Measurements from ENCODE around the gene HCN3.
"Not testable (repeated sequence)": the region's sequence is repeated elsewhere in the genome, so short reads cannot be mapped to it uniquely, and the experiment has no call there.

The HCN3 gene

GRCh38 chr1:155282488-155283091, 5.3 kb downstream of the HCN3 start:
- Histone ChIP-seq H3K9ac (ENCODE audit: low read depth in 1 of 2, low read length in 2 of 2) (no peak overlapping the region), H3K9me3 (ENCODE audit: control insufficient read depth in 1 of 2, low read length in 2 of 2) (no peaks in the 10 kb centered on the region), H3K4me1 (ENCODE audit: control insufficient read depth in 1 of 2, insufficient read depth in 2 of 2, low read length in 2 of 2) (peaks cover 0 to 4% of the 10 kb centered on the region in 2 donors), H3K4me3 (ENCODE audit: low read depth in 1 of 2, low read length in 2 of 2) (no peak overlapping the region), H3K27ac (ENCODE audit: low read depth, low read length) (no peak overlapping the region), H3K36me3 (ENCODE audit: control insufficient read depth in 1 of 2, insufficient read depth in 2 of 2, low read length in 2 of 2) (peaks cover 3 to 13% of the 10 kb centered on the region in 2 donors), H3K27me3 (ENCODE audit: control insufficient read depth in 1 of 2, insufficient read depth in 2 of 2, low read length in 2 of 2) (no peaks in the 10 kb centered on the region)

- H3K36me3 ChIP-seq (ENCODE audit: control insufficient read depth in 1 of 2, insufficient read depth in 2 of 2, low read length in 2 of 2) = peaks cover 3 to 18% of the 10 kb centered on the region in 2 donors
- H3K4me1 ChIP-seq (ENCODE audit: control insufficient read depth in 1 of 2, insufficient read depth in 2 of 2, low read length in 2 of 2) = no peaks in the 10 kb centered on the region
- no peak overlapping the region for H3K27ac ChIP-seq (ENCODE audit: low read depth, low read length)
- H3K4me3 ChIP-seq (ENCODE audit: low read depth in 1 of 2, low read length in 2 of 2) = no peak overlapping the region
- H3K9ac ChIP-seq (ENCODE audit: low read depth in 1 of 2, low read length in 2 of 2) = no peak overlapping the region
- H3K9me3 ChIP-seq (ENCODE audit: control insufficient read depth in 1 of 2, low read length in 2 of 2) = no peaks in the 10 kb centered on the region
- no peaks in the 10 kb centered on the region for H3K27me3 ChIP-seq (ENCODE audit: control insufficient read depth in 1 of 2, insufficient read depth in 2 of 2, low read length in 2 of 2)
Observed at GRCh38 chr1:155284476-155284875, 7.2 kb downstream of the HCN3 start.

GRCh38 chr1:155285063-155285462, 7.8 kb downstream of the HCN3 start:
- no peaks in the 10 kb centered on the region for H3K27me3 ChIP-seq (ENCODE audit: control insufficient read depth in 1 of 2, insufficient read depth in 2 of 2, low read length in 2 of 2)
- H3K36me3 ChIP-seq (ENCODE audit: control insufficient read depth in 1 of 2, insufficient read depth in 2 of 2, low read length in 2 of 2) = peaks cover 3 to 18% of the 10 kb centered on the region in 2 donors
- H3K9me3 ChIP-seq (ENCODE audit: control insufficient read depth in 1 of 2, low read length in 2 of 2) = no peaks in the 10 kb centered on the region
- no peak overlapping the region for H3K9ac ChIP-seq (ENCODE audit: low read depth in 1 of 2, low read length in 2 of 2)
- no peak overlapping the region for H3K27ac ChIP-seq (ENCODE audit: low read depth, low read length)
- H3K4me1 ChIP-seq (ENCODE audit: control insufficient read depth in 1 of 2, insufficient read depth in 2 of 2, low read length in 2 of 2) = no peaks in the 10 kb centered on the region
- H3K4me3 ChIP-seq (ENCODE audit: low read depth in 1 of 2, low read length in 2 of 2) = no peak overlapping the region

GRCh38 chr1:155285631-155286044, 8.4 kb downstream of the HCN3 start:
- Histone ChIP-seq H3K9me3 (ENCODE audit: control insufficient read depth in 1 of 2, low read length in 2 of 2) (no peaks in the 10 kb centered on the region), H3K4me3 (ENCODE audit: low read depth in 1 of 2, low read length in 2 of 2) (no peak overlapping the region), H3K4me1 (ENCODE audit: control insufficient read depth in 1 of 2, insufficient read depth in 2 of 2, low read length in 2 of 2) (no peaks in the 10 kb centered on the region), H3K9ac (ENCODE audit: low read depth in 1 of 2, low read length in 2 of 2) (no peak overlapping the region), H3K27ac (ENCODE audit: low read depth, low read length) (no peak overlapping the region), H3K36me3 (ENCODE audit: control insufficient read depth in 1 of 2, insufficient read depth in 2 of 2, low read length in 2 of 2) (peaks cover 3 to 18% of the 10 kb centered on the region in 2 donors), H3K27me3 (ENCODE audit: control insufficient read depth in 1 of 2, insufficient read depth in 2 of 2, low read length in 2 of 2) (no peaks in the 10 kb centered on the region)

GRCh38 chr1:155286544-155286943, 9.3 kb downstream of the HCN3 start:
- H3K27me3 ChIP-seq (ENCODE audit: control insufficient read depth in 1 of 2, insufficient read depth in 2 of 2, low read length in 2 of 2) = no peaks in the 10 kb centered on the region
- H3K4me1 ChIP-seq (ENCODE audit: control insufficient read depth in 1 of 2, insufficient read depth in 2 of 2, low read length in 2 of 2) = no peaks in the 10 kb centered on the region
- H3K27ac ChIP-seq (ENCODE audit: low read depth, low read length) = no peak overlapping the region
- H3K36me3 ChIP-seq (ENCODE audit: control insufficient read depth in 1 of 2, insufficient read depth in 2 of 2, low read length in 2 of 2) = peaks cover 3 to 18% of the 10 kb centered on the region in 2 donors
- no peak overlapping the region for H3K4me3 ChIP-seq (ENCODE audit: low read depth in 1 of 2, low read length in 2 of 2)
- H3K9ac ChIP-seq (ENCODE audit: low read depth in 1 of 2, low read length in 2 of 2) = no peak overlapping the region
- no peaks in the 10 kb centered on the region for H3K9me3 ChIP-seq (ENCODE audit: control insufficient read depth in 1 of 2, low read length in 2 of 2)

GRCh38 chr1:155287987-155288543, 10.8 kb downstream of the HCN3 start:
- no peak overlapping the region for H3K27ac ChIP-seq (ENCODE audit: low read depth, low read length)
- H3K9me3 ChIP-seq (ENCODE audit: control insufficient read depth in 1 of 2, low read length in 2 of 2) = no peaks in the 10 kb centered on the region
- no peak overlapping the region for H3K4me3 ChIP-seq (ENCODE audit: low read depth in 1 of 2, low read length in 2 of 2)
- no peak overlapping the region for H3K9ac ChIP-seq (ENCODE audit: low read depth in 1 of 2, low read length in 2 of 2)
- peaks cover 3 to 18% of the 10 kb centered on the region in 2 donors for H3K36me3 ChIP-seq (ENCODE audit: control insufficient read depth in 1 of 2, insufficient read depth in 2 of 2, low read length in 2 of 2)
- H3K27me3 ChIP-seq (ENCODE audit: control insufficient read depth in 1 of 2, insufficient read depth in 2 of 2, low read length in 2 of 2) = no peaks in the 10 kb centered on the region
- no peaks in the 10 kb centered on the region for H3K4me1 ChIP-seq (ENCODE audit: control insufficient read depth in 1 of 2, insufficient read depth in 2 of 2, low read length in 2 of 2)

- not testable (repeated sequence) for H3K27me3 ChIP-seq (ENCODE audit: control insufficient read depth in 1 of 2, insufficient read depth in 2 of 2, low read length in 2 of 2); H3K27ac ChIP-seq (ENCODE audit: low read depth, low read length); H3K36me3 ChIP-seq (ENCODE audit: control insufficient read depth in 1 of 2, insufficient read depth in 2 of 2, low read length in 2 of 2); H3K9me3 ChIP-seq (ENCODE audit: control insufficient read depth in 1 of 2, low read length in 2 of 2); H3K4me3 ChIP-seq (ENCODE audit: low read depth in 1 of 2, low read length in 2 of 2); H3K9ac ChIP-seq (ENCODE audit: low read depth in 1 of 2, low read length in 2 of 2); H3K4me1 ChIP-seq (ENCODE audit: control insufficient read depth in 1 of 2, insufficient read depth in 2 of 2, low read length in 2 of 2)
Observed at GRCh38 chr1:155291006-155291405, 13.7 kb downstream of the HCN3 start.

GRCh38 chr1:155293086-155293749, 16.0 kb downstream of the HCN3 start:
- H3K27ac ChIP-seq (ENCODE audit: low read depth, low read length) = no peak overlapping the region
- H3K9ac ChIP-seq (ENCODE audit: low read depth in 1 of 2, low read length in 2 of 2) = no peak overlapping the region
- peaks cover 0 to 7% of the 10 kb centered on the region in 2 donors for H3K27me3 ChIP-seq (ENCODE audit: control insufficient read depth in 1 of 2, insufficient read depth in 2 of 2, low read length in 2 of 2)
- H3K36me3 ChIP-seq (ENCODE audit: control insufficient read depth in 1 of 2, insufficient read depth in 2 of 2, low read length in 2 of 2) = peaks cover 0 to 7% of the 10 kb centered on the region in 2 donors
- H3K9me3 ChIP-seq (ENCODE audit: control insufficient read depth in 1 of 2, low read length in 2 of 2) = no peaks in the 10 kb centered on the region
- no peak overlapping the region for H3K4me3 ChIP-seq (ENCODE audit: low read depth in 1 of 2, low read length in 2 of 2)
- H3K4me1 ChIP-seq (ENCODE audit: control insufficient read depth in 1 of 2, insufficient read depth in 2 of 2, low read length in 2 of 2) = no peaks in the 10 kb centered on the region

- no peak overlapping the region for H3K9ac ChIP-seq (ENCODE audit: low read depth in 1 of 2, low read length in 2 of 2)
- no peaks in the 10 kb centered on the region for H3K4me1 ChIP-seq (ENCODE audit: control insufficient read depth in 1 of 2, insufficient read depth in 2 of 2, low read length in 2 of 2)
- H3K9me3 ChIP-seq (ENCODE audit: control insufficient read depth in 1 of 2, low read length in 2 of 2) = no peaks in the 10 kb centered on the region
- H3K36me3 ChIP-seq (ENCODE audit: control insufficient read depth in 1 of 2, insufficient read depth in 2 of 2, low read length in 2 of 2) = peaks cover 0 to 3% of the 10 kb centered on the region in 2 donors
- H3K27ac ChIP-seq (ENCODE audit: low read depth, low read length) = no peak overlapping the region
- H3K4me3 ChIP-seq (ENCODE audit: low read depth in 1 of 2, low read length in 2 of 2) = no peak overlapping the region
- peaks cover 0 to 7% of the 10 kb centered on the region in 2 donors for H3K27me3 ChIP-seq (ENCODE audit: control insufficient read depth in 1 of 2, insufficient read depth in 2 of 2, low read length in 2 of 2)
Observed at GRCh38 chr1:155294520-155295182, 17.4 kb downstream of the HCN3 start.

All from duodenal mucosa (tissue), 2 donors.